Measurements from ENCODE around the gene LUZP1.

Gene LUZP1

GRCh38 chr1:23159963-23160877, 8.4 kb downstream of the LUZP1 start:
- no peak for TF ChIP-seq CTCF (IDR thresholded peaks at IDR 0.05; ENCODE audit: low read depth, low read length, missing control alignments)
- no peaks in the 10 kb centered on the region for H3K36me3 ChIP-seq (replicated peaks)
- no peaks in the 10 kb centered on the region for H3K27me3 ChIP-seq (replicated peaks)
- no peak for DNase-seq
- in situ Hi-C loops (cut with HindIII; ENCODE audit: low pct_ligation_motif_present, low sequenced_read_pairs), result no loop called here
- no peak overlapping the region for H3K4me3 ChIP-seq (ENCODE audit: low read depth, low read length)
- H3K27ac ChIP-seq, result no peak overlapping the region

GRCh38 chr1:23156940-23157339, 11.7 kb downstream of the LUZP1 start:
- DNase-seq, result no peak
- H3K36me3 ChIP-seq (replicated peaks), result peaks cover 5% of the 10 kb centered on the region
- no peak for TF ChIP-seq CTCF (IDR thresholded peaks at IDR 0.05; ENCODE audit: low read depth, low read length, missing control alignments)
- no peak overlapping the region for H3K4me3 ChIP-seq (ENCODE audit: low read depth, low read length)
- H3K27ac ChIP-seq, result no peak overlapping the region
- no peaks in the 10 kb centered on the region for H3K27me3 ChIP-seq (replicated peaks)
- in situ Hi-C loops (cut with HindIII; ENCODE audit: low pct_ligation_motif_present, low sequenced_read_pairs), result no loop called here

GRCh38 chr1:23152966-23153684, 15.5 kb downstream of the LUZP1 start:
- Histone ChIP-seq H3K27me3 (replicated peaks) (no peaks in the 10 kb centered on the region), H3K36me3 (replicated peaks) (peaks cover 5% of the 10 kb centered on the region), H3K27ac (peak overlapping the region; percentile 13), H3K4me3 (ENCODE audit: low read depth, low read length) (no peak overlapping the region)
- DNase-seq, result no peak
- TF ChIP-seq CTCF (IDR thresholded peaks at IDR 0.05; ENCODE audit: low read depth, low read length, missing control alignments), result no peak
- in situ Hi-C loops (cut with HindIII; ENCODE audit: low pct_ligation_motif_present, low sequenced_read_pairs), result no loop called here

GRCh38 chr1:23150742-23151141, 17.9 kb downstream of the LUZP1 start:
- Histone ChIP-seq H3K27me3 (replicated peaks) (no peaks in the 10 kb centered on the region), H3K27ac (no peak overlapping the region), H3K36me3 (replicated peaks) (peaks cover 5% of the 10 kb centered on the region), H3K4me3 (ENCODE audit: low read depth, low read length) (no peak overlapping the region)
- DNase-seq, result no peak
- in situ Hi-C loops (cut with HindIII; ENCODE audit: low pct_ligation_motif_present, low sequenced_read_pairs), result no loop called here
- TF ChIP-seq CTCF (IDR thresholded peaks at IDR 0.05; ENCODE audit: low read depth, low read length, missing control alignments), result no peak

- in situ Hi-C loops (cut with HindIII; ENCODE audit: low pct_ligation_motif_present, low sequenced_read_pairs), result no loop called here
- no peak for TF ChIP-seq CTCF (IDR thresholded peaks at IDR 0.05; ENCODE audit: low read depth, low read length, missing control alignments)
- H3K27ac ChIP-seq, result no peak overlapping the region
- H3K4me3 ChIP-seq (ENCODE audit: low read depth, low read length), result no peak overlapping the region
- no peak for DNase-seq
- H3K36me3 ChIP-seq (replicated peaks), result peaks cover 5% of the 10 kb centered on the region
- H3K27me3 ChIP-seq (replicated peaks), result no peaks in the 10 kb centered on the region
Observed at GRCh38 chr1:23150125-23150524, 18.5 kb downstream of the LUZP1 start.
